HL-60 (cell line): ENCODE data around the gene SLC1A1.

ENCODE experiments used
- DNase-seq, 2 experiments: peaks; one replicate each; pipeline ENCODE4 v3.0.0-alpha.2; 2010 to 2020; ENCODE audit warnings: low read depth in 1 of 2, low spot score in 1 of 2
- H3K27ac ChIP-seq: fragments of 250-450 bp; sonication (Bioruptor Pico); replicated peaks from 2 replicates; pipeline ENCODE4 v1.5.1; 2020; ENCODE audit warnings: mild to moderate bottlenecking, moderate library complexity
- H3K27me3 ChIP-seq: fragments of 250-450 bp; sonication (Bioruptor Pico); 2 replicates; pipeline ENCODE4 v1.5.1; 2021; ENCODE audit warnings: mild to moderate bottlenecking, moderate library complexity; ENCODE audit not compliant: insufficient read depth, poor library complexity, severe bottlenecking
- H3K4me3 ChIP-seq: replicated peaks from 2 replicates; pipeline ENCODE4 v1.5.1; 2011; ENCODE audit warnings: mild to moderate bottlenecking, control low read depth, low read length; ENCODE audit not compliant: insufficient read depth
- GABPA ChIP-seq: IDR thresholded peaks from 2 replicates; pipeline ENCODE4 v1.6.1; 2012; ENCODE audit warnings: low read depth
- POLR2AphosphoS5 ChIP-seq: IDR thresholded peaks from 2 replicates; pipeline ENCODE4 v1.6.1; 2012; ENCODE audit warnings: low read depth
- SPI1 ChIP-seq: IDR thresholded peaks from 2 replicates; pipeline ENCODE4 v1.6.1; 2012; ENCODE audit warnings: low read depth, mild to moderate bottlenecking, borderline replicate concordance
- TF ChIP-seq, protein P1 (sequence below): IDR thresholded peaks from one replicate; pipeline ENCODE4 v1.5.1; 2011; ENCODE audit warnings: low read length, control low read depth, inconsistent platforms; ENCODE audit not compliant: insufficient read depth
- TF ChIP-seq, protein P2 (sequence below): IDR thresholded peaks from 2 replicates; pipeline ENCODE4 v1.6.1; 2012; ENCODE audit warnings: low read depth; ENCODE audit not compliant: insufficient replicate concordance

Gene SLC1A1

DNA sequence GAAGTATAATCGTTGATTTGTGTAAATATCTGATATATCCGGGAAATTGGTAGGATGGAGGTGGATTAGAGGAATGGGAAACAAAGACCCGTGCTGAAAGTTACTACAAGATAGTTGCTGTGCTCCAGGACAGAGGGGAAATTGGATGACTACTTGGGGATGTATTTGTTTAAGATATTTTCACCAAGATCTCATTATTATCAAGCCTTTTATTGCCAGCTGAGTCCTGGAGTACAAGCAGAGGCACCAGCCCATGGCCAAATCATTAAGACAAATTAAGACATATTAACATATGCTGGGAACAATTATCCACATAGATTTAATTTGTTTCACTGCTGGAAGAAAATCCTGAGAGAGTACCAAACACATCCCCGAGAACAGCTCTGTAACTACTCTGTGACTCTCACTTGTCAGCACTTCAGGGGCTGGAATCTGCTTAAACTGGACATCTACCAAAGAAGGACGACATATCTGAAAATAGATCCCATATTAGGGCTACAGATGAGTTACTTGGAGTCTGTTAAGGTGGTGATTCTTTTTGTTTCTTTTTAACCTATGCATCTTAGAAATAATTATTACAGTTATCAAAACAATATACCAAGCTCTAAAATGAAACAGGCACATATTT, 68.2 kb downstream of the SLC1A1 start:
- Histone ChIP-seq H3K27me3 (peaks cover 3% of the 10 kb centered on the region), H3K27ac (no peak overlapping the region), H3K4me3 (no peak overlapping the region)
- TF ChIP-seq GABPA (no peak), SPI1 (no peak), POLR2AphosphoS5 (no peak)
- TF ChIP-seq, protein P1, sequence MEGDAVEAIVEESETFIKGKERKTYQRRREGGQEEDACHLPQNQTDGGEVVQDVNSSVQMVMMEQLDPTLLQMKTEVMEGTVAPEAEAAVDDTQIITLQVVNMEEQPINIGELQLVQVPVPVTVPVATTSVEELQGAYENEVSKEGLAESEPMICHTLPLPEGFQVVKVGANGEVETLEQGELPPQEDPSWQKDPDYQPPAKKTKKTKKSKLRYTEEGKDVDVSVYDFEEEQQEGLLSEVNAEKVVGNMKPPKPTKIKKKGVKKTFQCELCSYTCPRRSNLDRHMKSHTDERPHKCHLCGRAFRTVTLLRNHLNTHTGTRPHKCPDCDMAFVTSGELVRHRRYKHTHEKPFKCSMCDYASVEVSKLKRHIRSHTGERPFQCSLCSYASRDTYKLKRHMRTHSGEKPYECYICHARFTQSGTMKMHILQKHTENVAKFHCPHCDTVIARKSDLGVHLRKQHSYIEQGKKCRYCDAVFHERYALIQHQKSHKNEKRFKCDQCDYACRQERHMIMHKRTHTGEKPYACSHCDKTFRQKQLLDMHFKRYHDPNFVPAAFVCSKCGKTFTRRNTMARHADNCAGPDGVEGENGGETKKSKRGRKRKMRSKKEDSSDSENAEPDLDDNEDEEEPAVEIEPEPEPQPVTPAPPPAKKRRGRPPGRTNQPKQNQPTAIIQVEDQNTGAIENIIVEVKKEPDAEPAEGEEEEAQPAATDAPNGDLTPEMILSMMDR: no peak
- TF ChIP-seq, protein P2, sequence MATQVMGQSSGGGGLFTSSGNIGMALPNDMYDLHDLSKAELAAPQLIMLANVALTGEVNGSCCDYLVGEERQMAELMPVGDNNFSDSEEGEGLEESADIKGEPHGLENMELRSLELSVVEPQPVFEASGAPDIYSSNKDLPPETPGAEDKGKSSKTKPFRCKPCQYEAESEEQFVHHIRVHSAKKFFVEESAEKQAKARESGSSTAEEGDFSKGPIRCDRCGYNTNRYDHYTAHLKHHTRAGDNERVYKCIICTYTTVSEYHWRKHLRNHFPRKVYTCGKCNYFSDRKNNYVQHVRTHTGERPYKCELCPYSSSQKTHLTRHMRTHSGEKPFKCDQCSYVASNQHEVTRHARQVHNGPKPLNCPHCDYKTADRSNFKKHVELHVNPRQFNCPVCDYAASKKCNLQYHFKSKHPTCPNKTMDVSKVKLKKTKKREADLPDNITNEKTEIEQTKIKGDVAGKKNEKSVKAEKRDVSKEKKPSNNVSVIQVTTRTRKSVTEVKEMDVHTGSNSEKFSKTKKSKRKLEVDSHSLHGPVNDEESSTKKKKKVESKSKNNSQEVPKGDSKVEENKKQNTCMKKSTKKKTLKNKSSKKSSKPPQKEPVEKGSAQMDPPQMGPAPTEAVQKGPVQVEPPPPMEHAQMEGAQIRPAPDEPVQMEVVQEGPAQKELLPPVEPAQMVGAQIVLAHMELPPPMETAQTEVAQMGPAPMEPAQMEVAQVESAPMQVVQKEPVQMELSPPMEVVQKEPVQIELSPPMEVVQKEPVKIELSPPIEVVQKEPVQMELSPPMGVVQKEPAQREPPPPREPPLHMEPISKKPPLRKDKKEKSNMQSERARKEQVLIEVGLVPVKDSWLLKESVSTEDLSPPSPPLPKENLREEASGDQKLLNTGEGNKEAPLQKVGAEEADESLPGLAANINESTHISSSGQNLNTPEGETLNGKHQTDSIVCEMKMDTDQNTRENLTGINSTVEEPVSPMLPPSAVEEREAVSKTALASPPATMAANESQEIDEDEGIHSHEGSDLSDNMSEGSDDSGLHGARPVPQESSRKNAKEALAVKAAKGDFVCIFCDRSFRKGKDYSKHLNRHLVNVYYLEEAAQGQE: no peak
- DNase-seq: no peak

DNA sequence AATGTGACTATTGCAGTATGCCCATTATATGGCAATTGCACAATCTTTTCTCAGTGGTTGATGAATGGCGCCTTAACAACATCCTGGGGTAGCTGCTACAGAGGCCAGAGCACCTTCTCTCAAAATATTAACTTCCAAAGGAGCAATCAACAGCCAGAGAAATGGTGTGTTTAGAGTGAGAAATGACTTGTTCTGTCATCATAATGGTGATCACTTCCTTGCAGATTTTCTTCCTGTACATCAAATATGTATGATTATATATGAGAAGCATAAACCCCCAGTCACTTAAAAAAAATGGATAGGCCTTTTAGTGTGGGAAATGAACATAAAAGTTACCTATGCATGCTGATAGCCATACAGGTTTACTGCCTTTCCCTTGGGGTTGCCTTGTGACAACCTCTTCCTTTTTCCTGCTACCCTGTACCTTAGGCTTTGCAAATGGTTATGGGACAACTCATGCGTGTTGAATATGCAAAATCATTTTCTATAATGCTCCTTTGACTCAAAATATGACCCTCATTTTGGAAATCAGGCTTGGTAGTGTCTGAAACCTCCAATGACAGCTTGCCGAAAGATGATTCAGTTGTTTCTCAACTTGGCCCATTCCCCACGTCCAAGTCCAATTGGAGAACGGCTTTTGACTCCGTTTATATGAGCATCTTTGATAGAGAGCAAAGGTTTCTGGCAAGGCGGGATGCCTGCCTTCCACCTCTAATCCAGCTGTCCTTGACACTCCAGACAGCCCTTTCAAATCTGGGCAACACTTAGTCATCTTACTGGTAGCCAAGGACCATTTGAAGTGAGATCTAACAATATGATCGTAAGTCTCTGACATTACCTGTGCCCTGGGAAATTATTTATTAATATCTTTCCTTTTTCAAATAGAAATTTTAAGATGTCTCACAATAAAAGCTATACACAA, 69.3 kb downstream of the SLC1A1 start:
- peaks cover 3% of the 10 kb centered on the region for H3K27me3 ChIP-seq
- TF ChIP-seq, protein P2: no peak
- TF ChIP-seq POLR2AphosphoS5 (no peak), SPI1 (no peak), GABPA (no peak)
- TF ChIP-seq, protein P1: no peak
- H3K27ac ChIP-seq: no peak overlapping the region
- H3K4me3 ChIP-seq: no peak overlapping the region
- no peak for DNase-seq

DNA sequence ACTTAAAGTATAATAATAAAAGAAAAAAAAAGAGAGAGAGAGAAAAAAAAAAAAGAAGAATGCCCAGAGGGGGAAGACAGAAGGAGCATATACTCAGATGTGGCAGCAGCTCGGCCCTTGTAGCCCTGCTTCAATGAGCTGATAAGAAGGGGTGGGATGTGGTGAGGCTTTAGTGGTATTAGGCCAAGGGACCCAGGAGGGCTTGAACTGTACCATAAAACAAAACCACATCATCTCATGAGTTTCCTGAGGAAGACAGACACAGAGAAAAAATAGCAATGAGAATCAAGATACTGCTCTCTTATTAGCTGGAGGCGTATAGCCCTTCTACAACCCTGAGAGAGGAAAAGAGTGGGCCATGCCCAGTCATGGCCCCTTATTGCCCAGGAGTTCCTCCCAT, 72.8 kb downstream of the SLC1A1 start:
- H3K27ac ChIP-seq: no peak overlapping the region
- TF ChIP-seq, protein P2: no peak
- TF ChIP-seq SPI1 (no peak), GABPA (no peak), POLR2AphosphoS5 (no peak)
- TF ChIP-seq, protein P1: no peak
- no peak overlapping the region for H3K4me3 ChIP-seq
- H3K27me3 ChIP-seq: no peaks in the 10 kb centered on the region
- no peak for DNase-seq
